ENCODE measurements around the gene UBE2I.
"Not testable (repeated sequence)": the region's sequence is repeated elsewhere in the genome, so short reads cannot be mapped to it uniquely, and the experiment has no call there.

Gene UBE2I
- 132 to 214 reads per million in 2 donors for total RNA-seq

DNA sequence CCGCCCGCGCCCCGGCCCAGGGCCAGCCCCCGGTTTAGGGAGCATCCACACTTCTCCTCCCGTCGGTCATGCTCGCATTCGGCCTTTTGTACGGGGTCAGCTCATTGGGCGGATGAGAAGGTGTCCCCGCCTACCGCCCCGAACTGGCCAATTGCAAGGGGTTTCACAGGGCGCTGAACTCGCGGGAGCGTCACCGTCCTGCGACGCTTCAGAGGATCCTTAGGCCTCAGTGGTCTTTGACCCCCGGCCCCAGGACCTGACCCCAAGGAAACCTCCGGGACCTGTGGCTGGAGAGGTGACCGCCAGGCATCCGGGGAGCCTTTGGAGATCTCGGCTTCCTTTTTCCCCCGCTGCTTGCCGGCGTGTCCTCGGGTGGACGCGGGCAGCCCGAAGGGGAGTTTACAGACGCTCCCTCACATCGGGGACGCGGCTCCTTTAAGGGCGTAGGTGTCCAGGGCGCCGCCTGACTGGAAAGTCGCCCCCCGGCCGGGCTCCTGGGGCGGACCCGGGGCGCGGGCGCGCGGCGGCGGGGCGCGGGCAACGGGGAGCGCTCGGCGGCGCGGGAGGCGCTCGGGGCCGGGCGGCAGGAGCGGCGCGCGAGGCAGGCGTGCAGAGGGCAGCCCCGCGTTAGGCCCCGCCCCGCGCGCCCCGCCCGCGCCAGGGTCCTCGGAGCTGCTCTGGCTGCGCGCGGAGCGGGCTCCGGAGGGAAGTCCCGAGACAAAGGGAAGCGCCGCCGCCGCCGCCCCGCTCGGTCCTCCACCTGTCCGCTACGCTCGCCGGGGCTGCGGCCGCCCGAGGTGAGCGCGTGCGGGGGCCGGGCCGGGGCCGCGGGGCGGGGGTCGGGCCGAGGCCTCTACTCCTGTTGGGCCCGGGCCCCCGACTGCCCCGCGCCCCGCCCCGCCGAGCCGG lies at the start of gene UBE2I:
UBE2I (plus strand) TSS at position 660 of the 909 bp plus-strand sequence. CDS start 4,395 bp downstream, outside the sequence.
- peak; percentile 90 to 99 (median 94) for DNase-seq

DNA sequence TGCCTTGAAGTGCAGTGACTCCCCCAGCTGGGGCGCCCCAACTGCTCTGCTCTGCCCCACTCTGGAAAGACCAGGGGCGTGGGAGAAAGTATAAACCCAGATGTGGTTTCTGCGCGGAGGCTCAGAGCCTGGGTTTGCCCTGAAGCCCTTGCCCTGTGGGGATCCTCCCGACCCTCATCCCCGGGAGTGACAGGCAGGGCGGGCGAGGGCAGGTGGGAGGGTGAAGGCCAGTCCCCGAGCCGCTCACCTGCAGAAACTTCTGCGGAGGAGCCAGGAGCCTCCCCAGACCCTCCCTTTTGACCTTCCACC lies 49.7 kb upstream of the UBE2I start:
- DNase-seq, result no peak

DNA sequence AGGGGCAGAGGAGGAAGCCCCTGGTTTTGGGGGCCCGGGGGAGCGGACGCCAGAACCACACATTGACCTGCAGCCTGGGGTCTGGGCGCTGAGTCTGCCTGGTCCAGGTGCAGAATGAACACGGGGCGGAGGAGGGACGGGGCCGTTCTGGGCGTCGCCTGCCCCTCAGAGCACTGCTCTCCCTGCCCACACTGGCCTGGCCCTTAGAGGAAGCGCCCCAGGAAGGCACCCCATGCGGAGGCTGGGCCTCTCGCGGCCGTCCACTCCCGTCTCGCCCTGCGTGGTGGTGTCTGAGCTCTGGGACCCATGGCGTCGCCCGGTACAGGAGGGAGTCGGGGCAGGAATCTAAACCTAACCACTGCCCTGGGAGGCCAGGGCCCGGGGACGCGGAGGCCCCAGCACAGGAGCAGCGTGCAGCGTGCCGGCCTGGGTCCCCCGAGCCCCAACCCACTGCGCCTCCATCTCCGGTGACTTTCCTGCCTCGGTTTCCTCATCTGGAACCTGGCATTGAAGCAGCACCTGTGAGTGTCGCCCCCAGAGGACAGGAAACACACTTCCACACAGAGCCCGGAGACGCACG lies 49.2 kb upstream of the UBE2I start:
- DNase-seq, result no peak

DNA sequence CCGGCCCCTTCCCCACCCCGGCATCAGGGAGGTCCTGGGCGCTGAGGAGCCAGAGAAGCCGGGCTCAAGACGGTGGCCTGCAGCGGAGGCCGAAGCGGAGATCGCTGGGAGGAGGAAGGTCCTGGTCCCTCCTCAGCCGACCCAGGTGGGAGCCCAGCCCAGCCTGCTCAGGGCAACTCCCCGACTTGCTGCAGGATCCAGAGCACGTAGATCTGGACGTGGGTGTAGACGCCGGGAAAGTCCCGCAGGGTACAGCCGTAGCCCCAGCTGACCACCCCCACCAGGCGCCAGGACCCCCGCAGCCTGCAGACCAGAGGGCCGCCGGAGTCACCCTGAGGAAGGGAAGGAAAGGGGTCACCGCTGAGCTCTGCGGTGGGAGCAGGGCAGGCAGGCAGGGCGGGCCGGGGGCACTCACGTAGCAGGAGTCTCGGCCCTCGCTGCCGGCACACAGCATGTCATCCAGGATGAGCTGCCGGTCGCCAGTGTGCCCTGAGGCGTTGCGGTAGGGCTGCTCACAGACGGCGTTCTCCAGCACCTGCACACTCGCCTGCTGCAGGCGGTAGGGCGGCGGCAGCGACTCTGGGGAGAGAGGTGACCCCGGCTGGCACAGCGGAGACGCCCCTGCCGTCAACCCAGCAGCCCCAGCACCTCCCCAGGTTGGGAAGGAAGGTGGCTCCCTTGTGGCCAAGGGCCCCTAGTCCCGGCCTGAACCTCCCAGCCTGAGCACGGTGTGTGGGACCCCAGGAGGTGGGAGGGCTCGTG lies 48.1 kb upstream of the UBE2I start:
- peak in 1 of 5 experiments; percentile 25 for DNase-seq

DNA sequence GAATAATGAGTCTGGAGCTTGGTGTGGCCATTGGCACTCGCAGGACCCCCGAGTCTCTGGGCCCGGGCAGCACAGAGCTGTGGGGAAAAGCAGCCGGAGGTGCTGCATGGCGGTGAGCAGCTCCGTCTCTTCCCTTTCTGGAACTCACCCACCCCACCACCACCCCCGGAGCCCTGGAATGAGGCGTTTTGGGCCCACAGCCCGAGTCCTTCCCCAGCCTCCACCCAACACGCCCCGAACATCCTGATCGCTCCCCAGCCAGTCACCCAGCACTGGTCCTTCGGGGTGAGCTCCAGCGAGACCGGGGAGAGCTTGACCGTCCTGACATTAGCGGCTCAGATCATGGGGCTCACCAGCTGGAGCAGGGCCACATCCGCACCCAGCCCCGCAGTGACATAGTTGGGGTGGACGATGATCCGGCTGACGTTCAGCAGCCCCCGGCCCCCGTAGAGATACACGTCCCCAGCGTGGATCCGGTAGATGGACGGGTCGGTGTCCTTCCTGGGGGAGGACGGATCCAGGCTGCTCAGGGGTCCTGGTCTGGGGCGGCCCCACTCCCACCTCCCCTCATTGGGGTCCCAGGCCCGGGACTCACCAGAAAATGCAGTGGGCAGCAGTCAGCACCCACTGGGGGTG lies 47.1 kb upstream of the UBE2I start:
- DNase-seq, result no peak

DNA sequence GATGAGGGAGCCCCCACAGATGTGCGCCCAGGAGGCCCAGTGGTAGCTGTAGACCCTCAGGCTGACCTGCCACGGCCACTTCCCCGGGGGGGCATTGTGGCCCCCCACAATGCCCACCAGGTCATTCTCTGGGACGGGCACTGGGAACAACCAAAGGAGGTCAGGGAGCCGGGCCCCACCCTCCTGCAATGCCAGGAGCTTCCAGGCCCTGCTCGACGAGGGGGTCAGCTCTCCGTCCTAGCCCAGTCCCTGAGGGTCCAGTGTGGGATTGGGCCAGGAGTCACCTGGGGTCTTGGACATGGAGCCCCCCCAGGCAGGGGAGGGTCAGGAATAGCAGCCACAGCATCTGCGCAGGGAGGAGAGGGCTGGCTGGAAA lies 46.6 kb upstream of the UBE2I start:
- no peak for DNase-seq

DNA sequence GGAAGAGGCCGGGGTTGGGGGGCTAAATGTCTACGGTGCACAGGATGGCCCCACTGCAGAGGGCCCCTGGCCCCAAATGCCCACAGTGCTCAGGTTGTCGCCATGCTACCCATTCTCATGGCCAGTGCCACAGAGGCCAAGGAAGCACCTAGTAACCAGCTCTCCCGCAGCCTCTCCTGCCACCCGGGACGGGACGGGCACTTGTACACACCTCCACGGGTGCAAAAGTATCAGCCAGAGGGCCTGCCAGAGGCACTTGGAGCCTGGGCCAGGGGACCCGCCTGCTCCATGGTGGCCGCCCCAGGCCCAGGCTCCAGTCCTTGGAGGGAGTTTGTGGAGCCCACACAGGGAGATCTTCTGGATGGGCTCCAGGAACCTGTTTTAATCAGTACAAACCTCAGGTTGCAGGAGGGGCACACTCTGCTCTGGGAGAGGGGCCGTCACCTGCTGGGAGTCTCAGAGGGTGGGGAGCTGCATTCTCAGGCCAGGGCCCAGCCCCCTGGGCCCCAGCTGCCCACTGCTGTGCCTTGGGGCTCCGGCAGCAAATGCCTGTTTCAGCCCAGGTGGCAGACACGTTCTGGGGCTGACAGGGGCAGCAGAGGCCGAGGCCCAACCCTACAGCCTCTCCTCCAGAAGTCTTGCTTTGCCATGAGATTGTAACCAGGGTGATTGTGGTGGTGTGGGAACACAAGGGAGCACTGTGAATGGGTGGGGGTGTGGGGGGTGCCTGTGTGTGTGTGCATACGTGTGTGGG lies 45.7 kb upstream of the UBE2I start:
- no peak for DNase-seq

DNA sequence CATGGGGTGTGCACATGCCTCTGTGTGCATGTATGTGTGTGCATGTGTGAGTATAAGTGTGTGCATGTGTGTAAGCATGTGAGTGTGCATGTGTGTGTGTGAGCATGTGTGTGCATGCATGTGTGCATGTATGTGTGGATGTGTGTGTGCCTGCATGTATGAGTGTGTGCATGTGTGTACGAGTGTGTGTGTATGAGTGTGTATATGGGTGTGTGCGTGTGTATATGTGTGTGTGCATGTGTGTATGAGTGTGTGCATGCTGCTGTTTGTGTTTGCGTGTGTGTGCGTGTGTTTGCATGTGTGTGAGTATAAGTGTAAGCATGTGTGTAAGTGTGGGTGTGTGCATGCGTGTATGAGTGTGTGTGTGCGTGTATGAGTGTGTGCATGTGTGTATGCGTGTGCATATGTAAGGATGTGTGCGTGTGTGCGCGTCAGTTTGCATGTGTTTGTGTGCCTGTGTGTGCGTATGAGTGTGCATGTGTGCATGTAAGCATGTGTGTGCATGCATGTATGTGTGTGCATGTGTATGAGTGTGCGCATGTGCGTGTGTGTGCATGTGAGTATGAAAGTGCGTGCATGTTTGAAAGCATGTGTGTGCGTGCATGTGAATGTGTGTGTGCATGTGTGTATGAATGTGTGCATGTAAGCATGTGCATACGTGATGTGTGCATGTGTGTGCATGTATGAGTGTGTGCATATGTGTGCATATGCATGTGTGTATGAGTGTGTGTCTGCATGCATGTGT lies 44.9 kb upstream of the UBE2I start:
- no peak for DNase-seq

DNA sequence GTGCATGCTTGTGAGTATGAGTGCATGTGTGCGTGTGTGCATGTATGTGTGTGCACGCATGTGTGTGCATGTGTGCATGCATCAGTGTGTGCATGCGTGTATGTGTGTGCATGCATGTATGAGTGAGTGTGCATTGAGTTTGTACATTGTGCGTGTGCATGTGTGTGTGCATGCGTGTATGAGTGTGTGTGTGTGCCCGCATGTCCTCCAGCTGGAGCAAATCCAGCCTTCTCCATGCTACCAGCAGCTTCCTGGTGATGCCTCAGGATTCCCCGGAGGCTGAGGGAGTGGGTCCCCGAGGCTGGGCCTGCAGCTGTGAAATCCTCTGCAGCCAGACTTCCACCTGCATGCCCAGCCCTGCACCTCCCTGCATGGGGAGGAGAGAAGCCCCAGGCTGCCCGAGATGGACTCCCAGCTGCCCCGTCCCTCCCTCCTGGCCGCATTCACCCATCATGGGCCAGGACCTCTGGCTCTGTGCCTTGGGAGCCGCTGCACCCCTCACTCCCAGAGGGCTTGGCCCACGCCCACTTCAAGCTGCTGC lies 44.3 kb upstream of the UBE2I start:
- no peak for DNase-seq

DNA sequence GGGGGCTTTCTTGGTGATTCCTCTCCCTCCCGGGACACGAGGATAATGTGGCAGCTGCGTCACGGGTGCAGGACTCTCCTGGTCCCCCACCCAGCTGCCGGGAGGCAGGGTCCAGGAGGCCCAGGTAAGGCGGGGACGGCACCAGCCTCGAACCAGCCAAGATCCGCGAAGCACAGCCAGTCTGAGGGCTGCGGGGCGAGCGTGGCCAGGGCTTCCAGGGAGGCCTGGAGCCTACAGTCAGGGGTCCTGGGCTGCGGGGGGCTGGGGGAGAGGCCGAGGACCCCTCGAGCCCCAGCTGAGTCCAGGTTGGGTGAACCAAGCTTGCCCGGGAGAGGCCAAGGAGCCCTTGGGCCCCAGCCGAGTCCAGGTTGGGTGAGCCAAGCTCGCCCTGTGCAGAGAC lies 43.6 kb upstream of the UBE2I start:
- no peak for DNase-seq

DNA sequence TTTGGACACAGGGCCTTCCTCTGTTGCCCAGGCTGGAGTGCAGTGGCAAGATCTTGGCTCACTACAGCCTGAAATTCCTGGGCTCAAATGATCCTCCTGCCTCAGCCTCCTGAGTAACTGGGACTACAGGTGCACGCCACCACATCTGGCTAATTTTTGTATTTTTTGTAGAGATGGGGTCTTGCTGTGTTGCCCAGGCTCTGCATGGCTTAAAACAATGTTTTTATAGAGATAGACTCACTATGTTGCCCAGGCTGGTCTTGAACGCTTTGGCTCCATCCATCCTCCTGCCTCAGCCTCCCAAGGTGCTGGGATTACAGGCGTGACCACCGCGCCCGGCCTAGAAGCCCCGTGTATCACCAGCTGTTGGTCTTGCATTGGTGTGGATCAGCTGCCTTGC lies 40.0 kb upstream of the UBE2I start:
- not testable (repeated sequence) for DNase-seq

DNA sequence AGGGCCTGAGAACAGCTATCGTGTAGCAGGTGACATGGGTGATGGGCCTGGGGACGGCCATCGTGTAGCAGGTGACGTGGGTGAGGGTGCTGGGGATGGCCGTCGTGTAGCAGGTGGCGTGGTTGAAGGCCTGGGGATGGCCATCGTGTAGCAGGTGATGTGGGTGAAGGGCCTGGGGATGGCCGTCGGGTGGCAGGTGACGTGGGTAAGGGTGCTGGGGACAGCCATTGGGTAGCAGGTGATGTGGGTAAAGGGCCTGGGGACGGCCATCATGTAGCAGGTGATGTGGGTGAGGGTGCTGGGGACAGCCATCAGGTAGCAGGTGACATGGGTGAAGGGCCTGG lies 38.1 kb upstream of the UBE2I start:
- DNase-seq, result no peak

DNA sequence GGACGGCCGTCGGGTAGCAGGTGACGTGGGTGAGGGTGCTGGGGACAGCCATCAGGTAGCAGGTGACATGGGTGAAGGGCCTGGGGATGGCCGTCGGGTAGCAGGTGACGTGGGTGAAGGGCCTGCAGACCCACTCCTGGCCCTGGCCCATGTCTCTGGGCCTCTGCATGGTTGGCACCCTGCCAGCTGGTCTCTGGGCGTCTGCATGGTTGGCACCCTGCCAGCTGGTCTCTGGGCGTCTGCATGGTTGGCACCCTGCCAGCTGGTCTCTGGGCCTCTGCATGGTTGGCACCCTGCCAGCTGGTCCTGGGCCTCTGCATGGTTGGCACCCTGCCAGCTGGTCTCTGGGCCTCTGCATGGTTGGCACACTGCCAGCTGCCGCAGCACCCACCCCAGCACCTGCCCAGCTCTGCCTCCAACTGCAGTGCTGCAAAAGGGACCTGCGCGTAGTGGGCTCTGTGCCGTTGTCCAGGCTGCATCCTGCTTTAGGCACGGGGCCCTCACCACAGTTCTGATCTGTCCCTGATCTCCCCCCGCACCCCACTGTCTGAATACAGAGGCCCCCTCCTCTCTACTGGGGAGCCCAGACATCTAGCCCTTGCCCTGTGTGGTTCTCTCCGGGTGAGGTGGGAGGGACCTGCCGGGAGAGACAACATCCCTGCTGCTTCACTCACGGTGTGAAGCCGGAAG lies 37.6 kb upstream of the UBE2I start:
- DNase-seq, result not testable (repeated sequence)

DNA sequence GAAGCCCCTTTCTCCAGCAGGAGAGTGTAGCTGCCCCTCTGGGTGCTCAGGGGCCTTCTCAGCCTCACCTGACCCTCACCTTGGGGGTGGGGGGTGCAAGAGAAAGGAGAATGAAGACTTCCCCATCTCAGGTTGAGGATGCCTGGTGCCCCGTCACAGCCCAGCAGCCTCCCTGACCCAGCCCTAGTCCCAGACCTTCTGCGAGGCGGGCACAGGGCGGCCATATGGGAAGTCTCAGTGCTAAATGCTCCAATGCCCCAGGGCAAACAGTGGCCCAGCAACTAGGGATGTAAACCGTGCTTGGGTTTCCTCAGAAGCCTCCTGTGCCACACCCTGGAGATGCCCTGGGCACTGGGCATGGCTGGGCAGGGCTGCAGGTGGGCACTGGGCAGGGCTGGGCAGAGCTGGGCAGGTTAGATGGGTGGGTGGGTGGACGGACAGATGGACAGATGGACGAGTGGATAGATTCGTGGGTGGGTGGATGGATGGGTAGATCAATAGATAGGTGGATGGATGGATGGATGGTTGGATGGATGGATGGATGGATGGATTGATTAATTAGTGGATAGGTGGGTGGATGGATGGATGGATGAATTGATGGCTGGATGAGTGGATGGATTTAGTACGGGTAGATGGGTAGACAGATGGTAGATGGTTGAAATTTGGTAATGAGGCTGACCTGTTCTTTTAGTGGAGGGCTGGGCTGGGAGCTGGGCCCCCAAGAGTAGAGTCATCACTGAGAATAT lies 36.8 kb upstream of the UBE2I start:
- DNase-seq, result no peak

DNA sequence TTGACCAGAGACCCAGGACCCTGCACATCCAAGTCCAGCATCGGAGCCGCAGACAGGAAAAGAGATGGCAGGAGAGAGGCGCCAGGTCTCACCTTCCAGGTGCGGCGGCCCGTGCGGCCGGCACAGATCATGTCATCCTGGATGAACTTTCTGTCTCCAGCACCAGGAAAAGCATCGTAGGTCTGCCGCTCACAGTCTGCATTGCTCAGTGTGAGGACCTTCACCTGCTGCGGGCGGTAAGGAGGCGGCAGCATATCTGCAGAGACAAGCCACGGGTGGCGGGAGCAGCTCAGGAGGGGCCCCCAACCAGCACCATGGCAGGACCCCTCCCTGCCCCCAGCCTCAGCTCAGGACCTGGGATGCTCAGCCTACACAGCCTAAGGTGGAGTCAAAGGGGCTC lies 35.6 kb upstream of the UBE2I start:
- no peak for DNase-seq

DNA sequence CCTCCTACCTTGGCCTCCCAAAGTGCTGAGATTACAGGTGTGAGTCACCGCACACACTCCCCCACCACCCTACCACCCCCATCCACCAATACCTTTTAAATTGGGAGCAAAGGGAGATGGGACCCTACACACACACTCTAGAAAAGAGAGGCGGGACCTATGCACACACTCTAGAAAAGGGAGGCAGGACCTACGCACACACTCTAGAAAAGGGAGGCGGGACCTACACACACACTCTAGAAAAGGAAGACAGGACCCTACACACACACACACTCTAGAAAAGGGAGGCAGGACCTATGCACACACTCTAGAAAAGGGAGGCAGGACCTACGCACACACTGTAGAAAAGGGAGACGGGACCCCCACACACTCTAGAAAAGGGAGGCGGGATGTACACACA lies 34.7 kb upstream of the UBE2I start:
- no peak for DNase-seq

DNA sequence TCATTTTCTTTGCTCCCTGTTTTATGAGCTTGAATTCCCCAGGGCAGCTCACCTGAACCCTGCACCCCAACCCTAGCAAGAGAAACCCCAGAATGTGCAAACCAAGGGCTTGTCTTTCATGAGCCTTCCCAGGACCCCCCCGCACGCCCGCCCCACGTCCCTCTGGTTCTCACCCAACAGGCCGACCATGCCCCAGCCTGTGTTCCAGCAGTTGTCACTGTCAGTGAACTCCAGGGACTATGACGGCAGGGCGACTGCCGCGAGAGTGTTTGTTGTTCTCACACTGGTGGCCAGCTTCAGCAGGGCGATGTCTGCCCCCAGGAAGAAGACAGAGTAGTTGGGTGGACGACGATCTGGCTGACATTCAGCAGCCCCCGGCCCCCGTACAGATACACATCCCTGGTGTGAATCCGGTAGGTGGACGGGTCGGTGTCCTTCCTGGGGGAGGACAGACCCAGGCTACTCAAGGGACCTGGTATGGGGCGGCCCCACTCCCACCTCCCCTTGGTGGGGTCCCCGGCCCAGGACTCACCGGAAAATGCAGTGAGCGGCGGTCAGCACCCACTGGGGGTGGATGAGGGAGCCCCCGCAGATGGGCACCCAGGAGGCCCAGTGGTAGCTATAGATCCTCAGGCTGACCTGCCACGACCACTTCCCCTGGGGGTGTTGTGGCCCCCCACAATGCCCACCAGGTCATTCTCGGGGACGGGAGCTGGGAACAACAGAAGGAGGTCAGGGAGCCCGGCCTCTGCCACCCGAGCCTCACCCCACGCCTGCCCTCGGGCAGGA lies 33.5 kb upstream of the UBE2I start:
- no peak for DNase-seq

DNA sequence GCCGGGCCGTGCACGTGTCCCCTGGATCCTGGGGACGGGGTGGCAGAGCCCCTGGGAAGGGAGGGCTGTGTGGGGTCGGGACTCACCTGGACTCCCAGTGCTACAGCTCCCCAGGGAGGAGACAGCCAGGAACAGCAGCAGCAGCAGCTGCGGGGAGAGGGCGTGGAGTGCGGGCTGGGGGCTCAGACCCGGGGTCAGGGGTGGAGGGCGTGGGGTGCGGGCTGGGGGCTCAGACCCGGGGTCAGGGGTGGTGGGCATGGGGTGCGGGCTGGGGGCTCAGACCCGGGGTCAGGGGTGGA lies 32.9 kb upstream of the UBE2I start:
- no peak for DNase-seq

DNA sequence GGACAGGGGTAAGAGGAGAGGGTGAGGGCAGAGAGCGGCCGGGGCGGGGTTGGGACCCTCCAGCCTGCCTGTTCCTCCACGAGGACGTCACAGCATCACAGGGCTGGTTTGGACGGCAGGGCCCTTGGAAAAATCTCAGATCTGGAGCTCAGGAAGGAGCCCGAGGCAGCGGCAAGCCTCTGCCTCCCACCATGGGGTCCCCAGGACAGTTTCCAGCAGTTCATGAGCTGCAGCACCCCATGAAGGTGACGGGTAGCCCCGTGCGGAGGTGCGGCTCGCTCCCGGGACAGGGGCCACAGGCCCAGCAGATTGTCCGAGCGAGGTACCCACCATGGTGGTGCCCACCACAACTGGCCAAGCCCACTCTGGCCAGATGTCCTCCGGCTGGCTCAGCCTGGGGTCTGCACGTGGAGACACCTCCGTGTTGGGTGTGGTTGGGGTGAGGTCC lies 32.3 kb upstream of the UBE2I start:
- no peak for DNase-seq

Data from T-helper 2 cell (primary cell).